ENCODE results near the gene ALG14.
A peak's percentile ranks its signal among the peaks of the same experiment; 100 is the strongest.
"Not testable (repeated sequence)": the region's sequence is repeated elsewhere in the genome, so short reads cannot be mapped to it uniquely, and the experiment has no call there.

ALG14 gene

DNA sequence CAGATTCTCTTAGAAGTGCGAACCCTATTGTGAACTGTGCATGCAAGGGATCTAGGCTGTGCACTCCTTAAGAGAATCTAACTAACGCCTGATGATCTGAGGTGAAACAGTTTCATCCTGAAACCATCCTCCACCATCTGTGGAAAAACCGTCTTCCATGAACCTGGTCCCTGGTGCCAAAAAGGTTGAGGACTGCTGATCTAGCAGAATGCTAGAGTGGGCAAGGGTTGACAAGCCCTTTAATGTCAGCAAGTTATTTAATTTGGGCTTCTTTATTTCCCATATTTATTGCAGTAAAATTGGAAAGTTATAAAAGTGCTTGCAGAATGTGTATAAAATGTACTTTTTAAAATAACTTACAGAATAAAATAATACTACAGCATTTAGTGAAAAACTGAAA is 26.4 kb downstream of the ALG14 start:
- DNase-seq (ENCODE audit: insufficient read length, low spot score): no peak
- FAIRE-seq: no peak

- DNase-seq (ENCODE audit: insufficient read length, low spot score) (peak; percentile 67), FAIRE-seq (peak; percentile 86)
Measured at GRCh38 chr1:95043141-95043980, 29.4 kb downstream of the ALG14 start.

GRCh38 chr1:95042286-95042685 is 30.5 kb downstream of the ALG14 start:
- FAIRE-seq (no peak), DNase-seq (ENCODE audit: insufficient read length, low spot score) (no peak)

GRCh38 chr1:95041491-95042165 is 31.1 kb downstream of the ALG14 start:
- DNase-seq (ENCODE audit: insufficient read length, low spot score) (no peak), FAIRE-seq (no peak)

- FAIRE-seq: no peak
Measured at GRCh38 chr1:95040032-95040525, 32.7 kb downstream of the ALG14 start.

GRCh38 chr1:95039360-95040031 is 33.3 kb downstream of the ALG14 start:
- DNase-seq (ENCODE audit: insufficient read length, low spot score): no peak
- no peak for FAIRE-seq

More at GRCh38 chr1:95040032-95040525, 32.7 kb downstream of the ALG14 start:
- DNase-seq (ENCODE audit: insufficient read length, low spot score): no peak

GRCh38 chr1:95035536-95035935 is 37.2 kb downstream of the ALG14 start:
- no peak for DNase-seq (ENCODE audit: insufficient read length, low spot score)

DNA sequence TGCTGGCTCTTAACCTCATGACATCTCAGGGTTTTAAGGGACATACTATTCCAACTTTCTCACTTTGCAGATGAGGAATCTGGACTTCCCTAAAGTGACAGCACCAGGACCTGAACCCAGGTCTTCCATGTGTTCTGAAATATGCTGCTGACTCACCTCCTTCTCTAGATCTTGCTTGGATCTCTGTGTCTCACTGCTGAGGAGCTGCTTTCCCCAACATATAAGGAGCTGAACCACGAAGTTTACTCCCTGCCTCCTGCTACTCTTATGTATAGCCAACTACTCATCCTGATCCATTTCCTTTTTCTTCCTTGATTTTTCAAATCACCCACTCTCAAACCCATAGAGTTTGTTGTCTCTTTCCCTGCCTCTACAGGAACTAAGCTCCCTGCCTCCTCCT is 38.2 kb downstream of the ALG14 start:
- DNase-seq (ENCODE audit: insufficient read length, low spot score): no peak
- no peak for FAIRE-seq

More at GRCh38 chr1:95035536-95035935, 37.2 kb downstream of the ALG14 start:
- no peak for FAIRE-seq

DNA sequence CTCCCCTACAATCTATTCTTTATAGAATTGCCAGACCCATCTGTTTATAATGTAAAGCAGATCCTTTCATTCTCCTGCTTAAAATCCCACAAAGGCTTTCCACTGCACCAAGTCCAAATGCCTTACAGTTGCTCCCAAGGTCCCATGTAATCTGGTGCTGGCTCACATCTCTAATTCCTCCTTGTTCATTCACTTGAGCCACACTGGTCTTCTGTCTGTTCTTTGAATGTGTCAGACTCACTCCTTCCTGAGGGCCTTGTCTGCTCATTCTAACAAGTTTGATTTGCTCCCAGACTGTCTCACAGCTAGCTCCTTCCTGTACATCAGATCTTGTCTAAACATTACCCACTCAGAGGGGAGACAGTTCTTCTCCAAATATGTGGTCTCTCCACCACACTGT is 38.9 kb downstream of the ALG14 start:
- no peak for FAIRE-seq
- DNase-seq (ENCODE audit: insufficient read length, low spot score): no peak

DNA sequence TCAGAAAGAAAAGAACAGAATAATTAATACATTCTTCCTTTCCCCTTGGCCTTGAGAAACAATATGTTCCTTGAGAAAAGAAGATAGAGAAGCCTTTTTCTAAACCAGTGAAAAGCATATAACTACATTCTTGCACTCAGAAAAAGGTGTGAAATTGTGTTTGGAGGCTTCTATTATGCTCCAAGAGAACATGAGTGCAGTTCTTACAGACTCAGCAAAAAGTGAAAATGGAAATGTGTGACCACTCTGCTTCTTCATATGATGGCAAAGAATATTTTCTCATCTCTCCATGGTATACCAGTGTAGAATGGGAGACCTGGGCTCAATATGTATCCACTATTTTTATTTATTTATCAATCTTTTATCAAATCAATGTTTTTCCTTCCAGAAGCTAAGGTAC is 43.2 kb downstream of the ALG14 start:
- FAIRE-seq (no peak), DNase-seq (ENCODE audit: insufficient read length, low spot score) (no peak)

DNA sequence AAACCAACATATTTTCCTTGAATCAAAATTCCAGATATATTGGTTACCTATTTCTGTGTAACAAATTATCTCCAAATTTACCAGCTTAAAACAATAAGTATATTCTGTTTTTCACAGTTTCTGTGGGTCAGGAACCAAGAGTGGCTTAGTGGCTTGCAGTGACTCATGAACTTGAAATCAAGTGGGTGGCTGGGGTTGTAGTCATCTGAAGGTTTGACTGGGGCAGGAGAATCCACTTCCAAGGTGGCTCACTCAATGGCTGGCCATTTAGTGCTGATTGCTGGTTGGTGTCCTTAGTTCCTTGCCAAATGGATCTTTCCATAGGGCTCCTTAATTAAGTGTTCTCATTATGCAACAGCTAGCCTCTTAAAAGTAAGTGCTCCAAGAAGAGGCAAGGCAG is 43.8 kb downstream of the ALG14 start:
- no peak for FAIRE-seq
- no peak for DNase-seq (ENCODE audit: insufficient read length, low spot score)

DNA sequence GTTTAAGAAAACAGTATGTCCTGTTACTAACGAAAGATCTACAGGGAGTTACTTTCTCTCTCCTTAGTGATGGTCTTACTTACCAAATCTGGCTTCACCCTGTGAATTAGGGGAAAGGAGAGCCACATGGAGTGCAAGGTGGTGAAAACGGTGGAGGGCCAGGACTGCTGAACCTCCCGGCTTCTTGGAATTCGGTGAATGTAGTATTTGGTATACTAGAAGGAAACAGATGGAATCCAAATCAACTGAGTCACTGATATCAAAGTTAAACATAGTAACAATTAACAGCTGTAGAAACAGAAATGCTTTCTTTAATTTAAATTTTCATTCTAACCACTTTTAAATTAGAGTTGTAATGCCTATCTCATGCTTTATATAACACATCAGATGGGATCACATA is 45.7 kb downstream of the ALG14 start:
- DNase-seq (ENCODE audit: insufficient read length, low spot score): no peak

GRCh38 chr1:95023399-95024043 is 49.2 kb downstream of the ALG14 start:
- no peak for DNase-seq (ENCODE audit: insufficient read length, low spot score)
- FAIRE-seq: no peak

More for the DNA sequence above, 45.7 kb downstream of the ALG14 start:
- FAIRE-seq: no peak

DNA sequence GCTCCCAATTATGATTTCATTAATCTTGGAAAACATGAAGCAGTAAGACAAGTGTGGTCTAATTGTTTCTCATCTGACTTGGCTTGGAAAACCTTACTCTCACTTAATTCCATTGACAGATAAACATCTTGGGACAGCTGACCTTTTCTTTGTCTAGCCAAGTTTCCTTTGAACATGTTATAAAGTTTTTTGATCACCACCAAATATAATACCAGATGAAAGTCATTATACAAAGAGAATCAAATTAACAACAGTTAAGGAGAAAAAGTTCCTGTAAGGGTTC is 50.2 kb downstream of the ALG14 start:
- DNase-seq (ENCODE audit: insufficient read length, low spot score): no peak
- no peak for FAIRE-seq

GRCh38 chr1:95021805-95022643 is 50.7 kb downstream of the ALG14 start:
- no peak for FAIRE-seq
- DNase-seq (ENCODE audit: insufficient read length, low spot score): no peak

- no peak for FAIRE-seq
- no peak for DNase-seq (ENCODE audit: insufficient read length, low spot score)
Measured at GRCh38 chr1:95021119-95021518, 51.6 kb downstream of the ALG14 start.

- not testable (repeated sequence) for DNase-seq (ENCODE audit: insufficient read length, low spot score); FAIRE-seq
Measured at GRCh38 chr1:95019466-95019865, 53.3 kb downstream of the ALG14 start.

GRCh38 chr1:95018602-95019369 is 54.0 kb downstream of the ALG14 start:
- FAIRE-seq (no peak), DNase-seq (ENCODE audit: insufficient read length, low spot score) (no peak)

- no peak for FAIRE-seq
- DNase-seq (ENCODE audit: insufficient read length, low spot score): no peak
Measured at GRCh38 chr1:95017775-95018174, 55.0 kb downstream of the ALG14 start.

Data from GM19239 (cell line).